ENCODE data around the gene NUDT4.
"Not testable (repeated sequence)": the region's sequence is repeated elsewhere in the genome, so short reads cannot be mapped to it uniquely, and the experiment has no call there.

Gene NUDT4

DNA sequence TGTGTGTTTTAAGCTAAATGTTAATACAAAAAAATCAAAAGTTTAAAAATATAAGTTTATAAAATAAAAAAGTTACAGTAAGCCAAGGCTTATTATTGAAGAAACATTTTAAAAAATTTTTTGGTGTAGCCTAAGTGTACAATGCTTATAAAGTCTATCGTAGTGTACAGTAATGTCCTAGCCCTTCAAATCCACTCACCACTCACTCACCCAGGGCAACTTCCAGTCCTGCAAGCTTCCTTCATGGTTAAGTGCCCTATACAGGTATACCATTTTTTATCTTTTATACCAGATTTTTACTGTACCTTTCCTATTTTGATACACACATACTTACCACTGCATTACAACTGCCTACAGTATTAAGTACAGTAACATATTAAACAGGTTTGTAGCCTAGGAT lies 52.1 kb downstream of the NUDT4 start:
- no peak overlapping the region for H3K4me3 ChIP-seq (replicated peaks; ENCODE audit: low read depth, low read length)
- no peak for TF ChIP-seq CTCF (IDR thresholded peaks at IDR 0.05; ENCODE audit: low read length, missing control alignments)
- no peak for DNase-seq (ENCODE audit: low read depth)

DNA sequence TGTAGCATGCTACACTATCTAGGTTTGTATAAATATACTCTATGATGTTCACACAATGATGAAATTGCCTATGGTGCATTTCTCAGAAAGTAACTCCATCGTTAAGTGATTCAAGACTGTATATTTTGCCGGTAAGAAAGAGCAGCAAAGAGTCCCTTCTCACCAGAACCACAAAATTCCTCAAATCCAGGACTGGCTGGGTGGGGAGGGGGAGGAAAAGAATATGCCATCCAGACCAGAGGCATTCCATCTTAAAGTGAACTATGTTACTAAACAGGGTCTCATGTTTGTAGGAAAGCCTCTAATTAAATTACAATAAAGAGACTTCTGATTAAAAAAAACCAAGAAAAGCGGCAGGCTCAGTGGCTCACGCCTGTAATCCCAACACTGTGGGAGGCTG lies 52.6 kb downstream of the NUDT4 start:
- no peak for TF ChIP-seq CTCF (IDR thresholded peaks at IDR 0.05; ENCODE audit: low read length, missing control alignments)
- DNase-seq (ENCODE audit: low read depth): no peak
- no peak overlapping the region for H3K4me3 ChIP-seq (replicated peaks; ENCODE audit: low read depth, low read length)

DNA sequence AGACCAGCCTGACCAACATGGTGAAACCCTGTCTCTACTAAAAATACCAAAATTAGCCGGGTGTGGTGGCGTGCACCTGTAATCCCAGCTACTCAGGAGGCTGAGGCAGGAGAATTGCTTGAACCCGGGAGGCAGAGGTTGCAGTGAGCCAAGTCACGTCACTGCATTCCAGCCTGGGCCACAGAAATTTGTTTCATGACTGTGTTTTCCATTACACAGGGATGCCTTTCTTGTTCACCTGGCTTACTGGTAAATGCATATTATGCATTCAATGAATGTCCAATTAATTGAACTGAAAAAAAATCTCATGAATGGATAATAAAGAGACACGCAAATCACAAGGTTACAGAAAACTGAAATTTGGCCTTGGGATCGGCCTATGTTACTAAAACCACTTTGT lies 54.3 kb downstream of the NUDT4 start:
- DNase-seq (ENCODE audit: low read depth); H3K4me3 ChIP-seq (replicated peaks; ENCODE audit: low read depth, low read length): not testable (repeated sequence)

DNA sequence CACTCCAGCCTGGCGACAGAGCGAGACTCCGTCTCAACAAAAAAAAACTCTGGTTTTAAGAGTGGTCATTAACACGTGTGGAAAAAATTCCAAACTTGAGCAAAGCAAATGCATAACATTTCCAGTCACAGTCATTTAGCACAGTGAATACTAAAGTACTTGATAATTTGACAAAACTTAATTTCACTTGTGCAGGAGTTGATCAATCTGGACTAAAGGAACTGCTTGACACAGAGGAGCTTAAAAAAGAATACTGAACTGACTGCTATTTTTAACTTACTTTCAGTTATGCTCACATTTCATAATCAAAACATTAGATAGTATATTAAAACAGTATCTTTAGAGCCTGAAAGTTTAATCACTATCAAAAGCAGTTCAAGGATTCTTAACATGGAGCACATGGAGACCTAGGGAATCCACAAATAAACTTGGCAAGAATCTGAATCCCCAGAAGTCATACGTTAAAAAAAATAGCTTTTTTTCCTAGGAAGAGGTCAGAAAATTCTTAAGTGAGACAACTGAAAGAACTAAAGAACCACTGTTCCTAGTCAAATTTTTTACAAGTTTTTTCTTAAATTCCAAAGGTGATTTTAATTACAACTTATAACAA lies 56.6 kb downstream of the NUDT4 start:
- DNase-seq (ENCODE audit: low read depth): no peak
- TF ChIP-seq CTCF (IDR thresholded peaks at IDR 0.05; ENCODE audit: low read length, missing control alignments): no peak
- H3K4me3 ChIP-seq (replicated peaks; ENCODE audit: low read depth, low read length): no peak overlapping the region

DNA sequence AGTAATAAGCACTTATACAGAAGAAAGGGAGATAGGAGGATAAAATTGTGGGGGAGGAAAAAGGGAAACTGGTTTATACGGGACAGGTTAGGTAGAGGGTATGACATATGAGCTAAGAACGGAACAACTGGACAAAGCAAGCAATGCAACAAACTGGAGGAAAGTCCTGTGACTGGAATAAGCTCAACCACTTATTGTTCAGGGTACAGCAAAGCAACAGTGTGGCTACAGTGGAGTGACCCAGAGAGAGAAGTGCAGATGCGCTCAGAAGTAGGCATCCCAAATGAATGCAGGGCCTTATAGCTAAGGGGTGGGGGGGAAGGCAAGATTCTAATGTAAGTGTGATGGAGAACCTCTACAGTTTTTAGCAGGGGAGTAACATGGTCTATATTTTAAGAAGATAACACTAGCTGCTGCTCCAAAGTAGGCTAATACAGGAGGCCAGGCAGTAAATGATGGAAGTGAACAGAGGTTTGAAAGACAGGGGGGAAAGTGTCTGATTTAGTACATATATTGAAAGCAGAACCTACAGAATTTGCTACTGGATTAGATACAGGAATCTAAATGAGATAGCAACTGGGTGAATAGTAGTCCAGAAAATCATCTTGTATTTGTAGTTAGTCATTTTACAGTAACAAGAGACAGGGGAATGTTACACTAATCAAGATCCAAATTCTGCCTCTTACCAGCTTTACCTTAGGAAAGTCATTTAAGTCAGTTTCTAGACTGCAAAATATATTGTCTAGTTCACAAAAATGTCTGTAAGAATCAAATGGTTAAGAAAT lies 60.7 kb downstream of the NUDT4 start:
- TF ChIP-seq CTCF (IDR thresholded peaks at IDR 0.05; ENCODE audit: low read length, missing control alignments): no peak
- H3K4me3 ChIP-seq (replicated peaks; ENCODE audit: low read depth, low read length): no peak overlapping the region
- no peak for DNase-seq (ENCODE audit: low read depth)

DNA sequence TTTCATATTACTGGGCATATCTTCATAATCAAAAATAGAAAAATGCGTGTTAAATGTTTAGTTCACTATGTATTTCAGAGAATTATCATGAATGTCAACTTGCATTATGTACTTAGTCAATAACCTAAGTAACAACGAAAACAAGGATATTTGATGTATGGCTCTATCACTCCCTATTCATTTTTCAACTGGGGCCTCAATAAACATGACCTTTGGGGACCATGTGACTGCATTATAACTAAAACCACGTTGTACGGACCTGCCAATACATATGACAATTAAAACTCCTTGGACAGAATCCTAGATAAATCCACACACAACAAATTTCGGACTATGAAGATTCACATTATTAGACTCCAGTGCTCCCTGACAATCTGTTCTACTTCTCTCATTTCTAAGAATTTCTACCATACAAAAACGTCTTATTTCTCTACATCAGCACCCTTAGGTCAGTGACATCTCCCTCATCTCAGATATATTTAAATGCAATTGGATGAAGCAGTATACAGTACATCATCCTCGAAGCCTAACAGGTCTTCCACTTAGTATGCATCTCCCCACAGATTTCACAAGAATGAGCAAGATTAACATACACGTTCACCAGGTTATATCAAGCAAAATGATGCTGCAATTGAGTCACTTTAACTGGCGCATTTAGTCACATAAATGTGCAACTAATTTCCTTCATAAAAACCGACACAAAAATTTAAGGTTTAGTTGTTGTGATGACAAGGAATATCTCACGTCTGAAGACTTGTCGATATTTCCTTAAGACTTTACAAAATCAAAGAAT lies 62.5 kb downstream of the NUDT4 start:
- TF ChIP-seq CTCF (IDR thresholded peaks at IDR 0.05; ENCODE audit: low read length, missing control alignments): no peak

DNA sequence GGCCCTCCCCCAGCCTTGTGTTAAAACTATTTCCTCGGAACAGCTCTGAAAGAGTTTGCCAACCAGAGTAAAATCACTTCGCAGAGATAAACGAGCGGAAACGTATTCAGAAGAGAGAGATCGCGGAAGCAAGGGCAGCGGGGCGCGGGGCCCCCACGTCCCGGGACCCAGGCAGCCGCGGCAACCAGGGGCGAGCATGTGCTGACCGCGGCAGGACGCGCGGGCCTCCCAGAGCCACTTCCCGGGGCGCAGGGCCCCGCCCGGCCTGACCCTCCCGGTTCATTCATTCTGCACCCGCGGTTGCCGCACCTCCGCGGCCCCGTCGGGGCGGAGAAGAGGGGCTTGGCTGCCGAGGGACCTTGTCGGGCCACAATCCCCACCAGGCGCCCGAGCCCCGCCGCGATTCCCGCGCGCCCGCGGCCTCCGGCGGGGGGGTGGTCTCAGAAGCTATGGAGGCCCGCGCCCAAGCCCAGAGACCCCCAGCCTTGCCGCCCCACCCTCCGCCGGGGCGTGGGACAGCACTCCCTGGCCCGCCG lies 63.4 kb downstream of the NUDT4 start:
- TF ChIP-seq CTCF (IDR thresholded peaks at IDR 0.05; ENCODE audit: low read length, missing control alignments): no peak
- H3K4me3 ChIP-seq (replicated peaks; ENCODE audit: low read depth, low read length): peak overlapping the region; percentile 74
- DNase-seq (ENCODE audit: low read depth): no peak

More for the DNA sequence above, 62.5 kb downstream of the NUDT4 start:
- peak overlapping the region; percentile 74 for H3K4me3 ChIP-seq (replicated peaks; ENCODE audit: low read depth, low read length)
- no peak for DNase-seq (ENCODE audit: low read depth)

Measured in fibroblast of pulmonary artery (primary cell).